Measurements from ENCODE around the gene SPEN. TPM values are rescaled to one million over a fixed set of nuclear protein-coding genes. Genes with fewer than 3 reads are reported as not detected.

The SPEN gene
- total RNA-seq, 5 donors from 2014 or later (not counting 1 experiment from before 2014, with no cell fraction given) = 69.9 to 81.1 (median 72.1) TPM

DNA sequence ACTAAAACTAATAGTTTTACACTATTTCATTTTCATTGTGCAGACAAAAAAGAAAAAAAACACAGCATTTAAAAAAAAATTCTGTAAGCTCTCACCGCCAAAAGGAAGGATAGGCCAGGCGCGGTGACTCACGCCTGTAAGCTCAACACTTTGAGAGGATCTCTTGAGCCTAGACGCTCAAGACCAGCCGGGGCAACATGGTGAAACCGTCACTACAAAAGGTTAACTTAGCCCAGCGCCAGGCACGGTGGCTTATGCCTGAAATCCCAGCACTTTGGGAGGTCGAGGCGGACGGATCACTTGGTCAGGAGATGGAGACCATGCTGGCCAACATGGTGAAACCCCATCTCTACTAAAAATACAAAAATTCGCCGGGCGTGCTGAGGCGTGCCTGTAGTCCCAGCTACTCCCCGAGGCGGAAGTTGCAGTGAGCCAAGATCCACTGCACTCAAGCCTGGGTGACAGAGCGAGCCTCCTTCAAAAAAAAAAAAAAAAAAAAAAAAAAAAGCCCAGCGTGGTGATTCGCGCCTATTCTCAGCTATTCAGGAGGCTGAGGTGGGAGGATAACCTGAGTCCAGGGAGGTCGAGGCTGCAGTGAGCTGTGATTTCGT lies 14.3 kb upstream of the SPEN start:
- ATAC-seq (replicated peaks in 1 of 4) = no peak
- Mint-ChIP-seq H3K27ac (peak overlapping the region; percentile 97), H3K4me3 (peak overlapping the region; percentile 90 to 95 (median 92)), H3K9me3 (no peaks in the 10 kb centered on the region), H3K36me3 (peaks cover 4% of the 10 kb centered on the region), H3K4me1 (peaks cover 24 to 43% (median 33%) of the 10 kb centered on the region in 3 donors), H3K27me3 (no peaks in the 10 kb centered on the region)
- Histone ChIP-seq H3K27me3 (replicated peaks in 1 of 2; ENCODE audit: control insufficient read depth in 2 of 2, extremely low read depth in 1 of 2, insufficient read depth in 2 of 2, low read length in 1 of 2) (no peaks in the 10 kb centered on the region), H3K27ac (ENCODE audit: low read length) (peak overlapping the region; percentile 93), H3K9me3 (no peaks in the 10 kb centered on the region), H3K36me3 (ENCODE audit: control insufficient read depth in 2 of 2, extremely low read depth in 1 of 2, insufficient read depth in 1 of 2, low read length in 1 of 2) (no peaks in the 10 kb centered on the region), H3K4me3 (ENCODE audit: control insufficient read depth in 1 of 2, extremely low read depth in 1 of 2, low read length in 1 of 2) (peak overlapping the region; percentile 69 to 79), H3K4me1 (ENCODE audit: control insufficient read depth in 1 of 2, extremely low read depth in 1 of 2, insufficient read depth in 2 of 2, low read length in 2 of 2) (peaks cover 3 to 46% of the 10 kb centered on the region in 2 experiments)
- POLR2A ChIA-PET = interaction anchor here (0.5 to 2.1 kb wide), 16 partner anchors 14 to 413 kb away, joined by 3 to 85 read pairs (median 7); partner anchors contain the start of genes SPEN (in 2 of the 2), DNAJC16 (in 1 of the 2) and ZBTB17 (in 1 of the 2)
- peak in 34 of 35 experiments; percentile 20 to 73 (median 42) for DNase-seq
- 27% methylated on average over 8 of the region's 24 CpGs for WGBS (ENCODE audit: insufficient coverage)
- CTCF ChIA-PET = interaction anchor here (0.5 to 2.5 kb wide), 17 partner anchors 11 to 393 kb away, joined by 3 to 35 read pairs (median 5); partner anchors contain the start of genes SPEN (in 1 of the 2) and ZBTB17 (in 1 of the 2)

- no peaks in the 10 kb centered on the region for H3K27me3 Mint-ChIP-seq
Observed at GRCh38 chr1:15833842-15834405, 13.6 kb upstream of the SPEN start.

DNA sequence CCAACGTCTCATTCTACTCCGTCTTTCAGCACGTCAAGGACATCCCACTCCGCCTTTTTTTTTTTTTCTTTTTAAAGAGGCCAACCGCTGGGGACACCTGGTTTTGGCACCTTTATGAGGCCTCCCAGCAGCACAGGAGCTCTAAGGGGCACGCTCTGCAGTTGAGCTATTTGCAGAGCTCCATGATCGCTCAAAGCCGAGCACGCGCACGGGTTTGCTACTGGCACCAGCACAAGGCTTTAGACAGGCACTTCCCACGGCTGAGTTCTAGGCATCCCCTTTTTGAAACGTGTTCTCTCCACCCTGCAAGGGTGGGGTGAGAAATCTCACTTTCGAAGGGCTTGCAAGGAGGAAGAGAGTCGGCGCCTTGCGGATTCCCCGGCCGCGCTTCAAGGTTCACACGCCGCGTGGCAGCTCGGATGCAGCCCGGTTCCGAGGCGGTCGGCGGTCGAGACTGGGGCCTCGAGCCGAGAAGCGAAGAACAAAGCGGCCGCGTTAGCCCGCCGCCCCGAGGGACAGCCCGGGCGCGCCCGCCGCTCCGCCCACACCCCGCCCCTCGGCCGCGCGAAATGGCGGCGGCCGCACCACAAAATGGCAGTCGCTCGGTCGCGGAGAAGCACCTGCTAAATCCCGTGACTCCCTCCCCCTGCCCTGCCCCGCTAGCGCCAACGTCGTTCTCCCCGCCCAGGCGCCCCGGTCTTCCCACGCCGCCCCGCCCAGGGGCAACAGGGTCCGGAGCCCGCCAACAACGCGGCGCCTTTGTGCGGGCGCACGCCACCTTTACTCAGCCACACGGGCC lies 12.9 kb upstream of the SPEN start:
- peak; percentile 77 to 93 (median 82) for DNase-seq
- peak overlapping the region; percentile 93 for H3K27ac ChIP-seq (ENCODE audit: low read length)
- Mint-ChIP-seq H3K4me3 (peak overlapping the region; percentile 90 to 95 (median 92)), H3K9me3 (no peaks in the 10 kb centered on the region), H3K36me3 (peaks cover 4% of the 10 kb centered on the region), H3K27ac (peak overlapping the region; percentile 97), H3K27me3 (no peaks in the 10 kb centered on the region), H3K4me1 (peaks cover 20 to 39% (median 31%) of the 10 kb centered on the region in 3 donors)
- ChIA-PET POLR2A (interaction anchor here (0.5 to 2.1 kb wide), 8 partner anchors 13 to 424 kb away, joined by 3 to 85 read pairs (median 6); partner anchors contain the start of genes SPEN (in 2 of the 2) and ZBTB17 (in 1 of the 2)), CTCF (interaction anchor here (0.6 to 2.5 kb wide), 11 partner anchors 9 to 80 kb away, joined by 3 to 35 read pairs (median 4); partner anchors contain the start of gene SPEN (in 1 of the 2))
- no peaks in the 10 kb centered on the region for H3K27me3 ChIP-seq (replicated peaks in 1 of 2; ENCODE audit: control insufficient read depth in 2 of 2, extremely low read depth in 1 of 2, insufficient read depth in 2 of 2, low read length in 1 of 2)
- under 1% methylated on average over 77 of the region's 77 CpGs for WGBS (ENCODE audit: insufficient coverage)
- no peaks in the 10 kb centered on the region for H3K9me3 ChIP-seq
- no peaks in the 10 kb centered on the region for H3K36me3 ChIP-seq (ENCODE audit: control insufficient read depth in 2 of 2, extremely low read depth in 1 of 2, insufficient read depth in 1 of 2, low read length in 1 of 2)
- H3K4me1 ChIP-seq (ENCODE audit: control insufficient read depth in 1 of 2, extremely low read depth in 1 of 2, insufficient read depth in 2 of 2, low read length in 2 of 2) = peaks cover 3 to 44% of the 10 kb centered on the region in 2 experiments
- ATAC-seq (replicated peaks in 1 of 4) = peak; percentile 69 to 73 (median 70)
- peak overlapping the region; percentile 69 to 79 for H3K4me3 ChIP-seq (ENCODE audit: control insufficient read depth in 1 of 2, extremely low read depth in 1 of 2, low read length in 1 of 2)

More at GRCh38 chr1:15833842-15834405, 13.6 kb upstream of the SPEN start:
- Histone ChIP-seq H3K27ac (ENCODE audit: low read length) (peak overlapping the region; percentile 93), H3K4me3 (ENCODE audit: control insufficient read depth in 1 of 2, extremely low read depth in 1 of 2, low read length in 1 of 2) (peak overlapping the region; percentile 69 to 79), H3K4me1 (ENCODE audit: control insufficient read depth in 1 of 2, extremely low read depth in 1 of 2, insufficient read depth in 2 of 2, low read length in 2 of 2) (peaks cover 3 to 46% of the 10 kb centered on the region in 2 experiments), H3K27me3 (replicated peaks in 1 of 2; ENCODE audit: control insufficient read depth in 2 of 2, extremely low read depth in 1 of 2, insufficient read depth in 2 of 2, low read length in 1 of 2) (no peaks in the 10 kb centered on the region), H3K36me3 (ENCODE audit: control insufficient read depth in 2 of 2, extremely low read depth in 1 of 2, insufficient read depth in 1 of 2, low read length in 1 of 2) (no peaks in the 10 kb centered on the region), H3K9me3 (no peaks in the 10 kb centered on the region)
- H3K4me3 Mint-ChIP-seq = peak overlapping the region; percentile 90 to 95 (median 92)
- H3K27ac Mint-ChIP-seq = peak overlapping the region; percentile 97
- H3K36me3 Mint-ChIP-seq = peaks cover 4% of the 10 kb centered on the region
- CTCF ChIA-PET = interaction anchor here (0.6 to 2.5 kb wide), 18 partner anchors 10 to 237 kb away, joined by 3 to 35 read pairs (median 4); partner anchors contain the start of genes SPEN (in 1 of the 2) and ZBTB17 (in 1 of the 2)
- ATAC-seq (replicated peaks in 1 of 4) (no peak), DNase-seq (no peak)
- H3K4me1 Mint-ChIP-seq = peaks cover 24 to 43% (median 33%) of the 10 kb centered on the region in 3 donors
- H3K9me3 Mint-ChIP-seq = no peaks in the 10 kb centered on the region
- 3% methylated on average over 6 of the region's 10 CpGs for WGBS (ENCODE audit: insufficient coverage)
- POLR2A ChIA-PET = interaction anchor here (0.5 to 2.1 kb wide), 13 partner anchors 13 to 423 kb away, joined by 3 to 85 read pairs (median 6); partner anchors contain the start of genes SPEN (in 2 of the 2), DNAJC16 (in 1 of the 2) and ZBTB17 (in 1 of the 2)

- Mint-ChIP-seq H3K36me3 (peaks cover 4% of the 10 kb centered on the region), H3K9me3 (no peaks in the 10 kb centered on the region), H3K4me1 (peaks cover 13 to 32% (median 24%) of the 10 kb centered on the region in 3 donors), H3K4me3 (peak overlapping the region; percentile 90 to 95 (median 92)), H3K27ac (peak overlapping the region; percentile 97), H3K27me3 (no peaks in the 10 kb centered on the region)
- Histone ChIP-seq H3K9me3 (no peaks in the 10 kb centered on the region), H3K4me3 (ENCODE audit: control insufficient read depth in 1 of 2, extremely low read depth in 1 of 2, low read length in 1 of 2) (peak overlapping the region; percentile 69 to 79), H3K36me3 (ENCODE audit: control insufficient read depth in 2 of 2, extremely low read depth in 1 of 2, insufficient read depth in 1 of 2, low read length in 1 of 2) (no peaks in the 10 kb centered on the region), H3K27me3 (replicated peaks in 1 of 2; ENCODE audit: control insufficient read depth in 2 of 2, extremely low read depth in 1 of 2, insufficient read depth in 2 of 2, low read length in 1 of 2) (no peaks in the 10 kb centered on the region), H3K4me1 (ENCODE audit: control insufficient read depth in 1 of 2, extremely low read depth in 1 of 2, insufficient read depth in 2 of 2, low read length in 2 of 2) (peaks cover 3 to 39% of the 10 kb centered on the region in 2 experiments), H3K27ac (ENCODE audit: low read length) (peak overlapping the region; percentile 93)
- ChIA-PET CTCF (interaction anchor here in 1 of 2 donors (0.7 kb wide), 1 partner anchor 12 kb away, joined by 3 read pairs; the partner anchor contains the start of gene SPEN), POLR2A (interaction anchor here (0.6 to 2.1 kb wide), 2 partner anchors 12 to 61 kb away, joined by 4 to 6 read pairs; partner anchors contain the start of gene SPEN (in 1 of the 2))
- peak in 10 of 35 experiments; percentile 6 to 64 (median 24) for DNase-seq
- WGBS (ENCODE audit: insufficient coverage) = 0% methylated on average over 31 of the region's 37 CpGs
- ATAC-seq (replicated peaks in 1 of 4) = peak; percentile 15 to 23 (median 18)
Observed at GRCh38 chr1:15835205-15835740, 12.2 kb upstream of the SPEN start.

DNA sequence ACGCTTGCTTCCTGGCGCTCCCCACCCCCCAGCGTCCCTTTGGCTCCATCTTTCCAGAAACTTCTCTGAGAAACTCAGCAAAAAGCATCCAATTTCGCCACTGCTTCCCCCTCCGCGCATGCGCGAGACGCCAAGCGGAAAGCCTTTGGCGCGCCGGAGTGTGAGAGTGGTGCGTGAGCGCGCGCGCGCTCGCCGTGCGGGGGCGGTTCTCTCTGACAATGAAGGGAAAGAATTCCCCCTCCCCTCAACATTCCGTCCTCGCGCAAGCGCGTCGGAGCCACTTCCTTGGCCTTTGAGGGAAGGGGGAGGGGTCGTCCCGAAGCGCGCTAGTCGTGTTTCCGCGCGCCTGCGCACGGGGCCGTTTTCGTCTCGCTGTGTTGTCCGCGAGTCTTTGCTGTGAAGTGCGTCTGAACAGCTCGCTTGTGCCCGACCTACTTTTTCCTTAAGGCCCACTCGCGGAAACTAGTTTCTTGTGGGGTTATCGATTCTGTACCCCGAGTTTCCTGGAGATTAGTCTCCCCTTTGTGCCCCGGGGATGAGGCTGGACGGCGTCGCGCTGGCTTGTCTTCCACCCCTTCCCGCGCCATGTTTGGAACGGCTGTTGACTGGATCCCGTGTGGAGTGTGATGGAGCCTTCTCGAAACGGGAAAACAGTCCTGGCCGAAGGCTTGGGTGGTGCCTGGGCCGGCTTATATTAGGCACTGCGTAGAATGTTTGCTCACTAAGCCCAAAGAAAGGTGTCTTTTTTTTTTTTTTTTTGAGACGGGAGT lies 11.6 kb upstream of the SPEN start:
- Histone ChIP-seq H3K9me3 (no peaks in the 10 kb centered on the region), H3K27ac (ENCODE audit: low read length) (peak overlapping the region; percentile 93), H3K36me3 (ENCODE audit: control insufficient read depth in 2 of 2, extremely low read depth in 1 of 2, insufficient read depth in 1 of 2, low read length in 1 of 2) (no peaks in the 10 kb centered on the region), H3K27me3 (replicated peaks in 1 of 2; ENCODE audit: control insufficient read depth in 2 of 2, extremely low read depth in 1 of 2, insufficient read depth in 2 of 2, low read length in 1 of 2) (no peaks in the 10 kb centered on the region), H3K4me3 (ENCODE audit: control insufficient read depth in 1 of 2, extremely low read depth in 1 of 2, low read length in 1 of 2) (peak overlapping the region; percentile 69 to 79), H3K4me1 (ENCODE audit: control insufficient read depth in 1 of 2, extremely low read depth in 1 of 2, insufficient read depth in 2 of 2, low read length in 2 of 2) (peaks cover 3 to 39% of the 10 kb centered on the region in 2 experiments)
- DNase-seq (peak; percentile 95 to 100 (median 98)), ATAC-seq (replicated peaks in 1 of 4) (peak; percentile 57 to 76 (median 70))
- Mint-ChIP-seq H3K4me3 (peak overlapping the region; percentile 90 to 95 (median 92)), H3K36me3 (peaks cover 4% of the 10 kb centered on the region), H3K27ac (peak overlapping the region; percentile 97), H3K9me3 (no peaks in the 10 kb centered on the region), H3K4me1 (peaks cover 11 to 26% (median 22%) of the 10 kb centered on the region in 3 donors), H3K27me3 (no peaks in the 10 kb centered on the region)
- ChIA-PET POLR2A (interaction anchor here (0.6 to 2.1 kb wide), 4 partner anchors 11 to 140 kb away, joined by 3 to 6 read pairs (median 4); partner anchors contain the start of genes SPEN (in 1 of the 2) and ZBTB17 (in 1 of the 2)), CTCF (interaction anchor here in 1 of 2 donors (0.7 kb wide), 1 partner anchor 12 kb away, joined by 3 read pairs; the partner anchor contains the start of gene SPEN)
- 8% methylated on average over 12 of the region's 66 CpGs for WGBS (ENCODE audit: insufficient coverage)
